ENCODE results near the gene RFTN1.

RFTN1 gene

DNA sequence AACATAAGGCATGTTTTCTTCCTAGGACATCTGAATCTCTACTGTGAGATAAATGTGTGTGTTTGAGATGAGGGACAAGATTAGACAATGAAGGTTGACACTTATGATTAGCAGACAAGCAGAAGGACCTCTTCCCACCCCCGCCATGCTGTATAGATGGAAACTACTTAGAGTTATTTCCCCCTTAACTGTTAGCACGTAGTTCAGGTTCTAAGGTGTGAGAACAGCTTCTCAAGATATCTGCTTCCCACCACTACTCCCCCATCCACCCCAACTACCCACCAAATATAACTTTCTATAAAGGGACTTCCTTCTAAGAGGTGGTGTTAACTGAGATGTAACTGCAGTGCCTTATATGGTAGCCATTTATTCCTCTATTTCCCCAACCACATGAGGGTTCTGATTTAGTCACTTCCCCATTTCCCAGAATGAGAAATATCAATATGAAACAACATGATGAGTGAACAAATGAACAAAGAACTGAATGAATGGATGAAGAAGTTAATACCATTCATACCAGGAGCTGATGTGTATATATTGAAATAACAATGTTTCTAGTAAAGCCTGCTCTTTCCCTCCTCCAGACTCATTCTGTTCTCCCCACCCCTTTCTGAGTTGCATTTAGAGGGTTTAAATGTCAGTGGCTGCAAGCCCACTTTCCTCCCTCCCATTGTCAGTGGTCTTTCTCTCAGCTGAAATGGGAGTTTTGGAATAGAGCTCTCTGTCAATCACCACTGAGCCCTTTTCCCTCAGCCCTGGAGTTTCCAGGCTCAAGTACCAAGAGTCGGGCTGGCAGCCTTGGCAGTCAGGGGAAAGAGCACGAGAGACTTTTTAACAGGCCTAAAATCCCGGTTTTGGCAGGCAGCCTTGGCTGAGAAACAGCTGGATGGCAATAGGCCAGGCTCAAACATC lies 7.7 kb upstream of the RFTN1 start:
- peaks cover 5% of the 10 kb centered on the region for H3K9me3 Mint-ChIP-seq
- H3K27ac Mint-ChIP-seq (ENCODE audit: low read depth) = no peak overlapping the region
- ATAC-seq (replicated peaks; ENCODE audit: extremely low read depth, poor library complexity, severe bottlenecking) (no peak), DNase-seq (ENCODE audit: low spot score in 2 of 2) (no peak)
- peaks cover 56% of the 10 kb centered on the region for H3K4me1 Mint-ChIP-seq
- no peak overlapping the region for H3K4me3 Mint-ChIP-seq
- H3K36me3 Mint-ChIP-seq (ENCODE audit: insufficient read depth) = peaks cover 2% of the 10 kb centered on the region
- H3K27me3 Mint-ChIP-seq = no peaks in the 10 kb centered on the region

DNA sequence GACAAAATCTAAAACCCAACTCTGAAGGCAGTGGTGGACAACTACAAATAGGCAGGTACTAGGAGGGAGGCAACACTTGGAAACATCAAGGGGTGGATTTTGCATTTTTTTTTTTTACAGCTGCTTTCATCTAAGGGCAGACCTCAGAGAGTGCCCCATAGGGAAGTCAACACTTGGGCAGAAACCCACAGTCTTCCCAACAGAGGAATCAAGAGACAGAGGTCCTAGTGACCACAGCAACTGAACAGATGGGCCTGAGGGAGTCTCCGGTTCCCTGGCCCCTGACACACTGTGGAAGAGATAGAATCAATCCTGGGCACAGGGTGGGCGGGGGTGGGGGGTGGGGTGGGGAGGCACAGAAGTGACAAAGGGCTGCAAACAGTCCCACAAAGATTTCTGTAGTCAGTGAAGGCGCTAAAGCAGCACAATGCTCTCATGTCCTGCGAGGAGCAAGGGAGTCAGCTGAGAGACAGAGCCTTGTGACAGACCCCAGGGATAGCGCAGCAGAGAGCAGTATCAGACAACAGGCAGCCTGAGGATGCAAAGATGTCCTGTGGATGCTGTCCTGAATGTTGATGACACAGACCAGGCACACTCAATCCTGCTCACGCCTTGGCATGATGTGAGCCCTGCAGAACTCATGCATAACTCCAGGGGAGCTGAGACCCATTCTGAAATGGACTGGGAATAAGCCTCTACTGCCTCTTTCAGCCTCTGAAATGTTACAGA lies 6.9 kb upstream of the RFTN1 start:
- Mint-ChIP-seq H3K27ac (ENCODE audit: low read depth) (peak overlapping the region; percentile 80), H3K9me3 (peaks cover 5% of the 10 kb centered on the region), H3K27me3 (no peaks in the 10 kb centered on the region), H3K36me3 (ENCODE audit: insufficient read depth) (peaks cover 4% of the 10 kb centered on the region), H3K4me3 (peak overlapping the region; percentile 31), H3K4me1 (peaks cover 64% of the 10 kb centered on the region)
- no peak for DNase-seq (ENCODE audit: low spot score in 2 of 2)
- no peak for ATAC-seq (replicated peaks; ENCODE audit: extremely low read depth, poor library complexity, severe bottlenecking)

DNA sequence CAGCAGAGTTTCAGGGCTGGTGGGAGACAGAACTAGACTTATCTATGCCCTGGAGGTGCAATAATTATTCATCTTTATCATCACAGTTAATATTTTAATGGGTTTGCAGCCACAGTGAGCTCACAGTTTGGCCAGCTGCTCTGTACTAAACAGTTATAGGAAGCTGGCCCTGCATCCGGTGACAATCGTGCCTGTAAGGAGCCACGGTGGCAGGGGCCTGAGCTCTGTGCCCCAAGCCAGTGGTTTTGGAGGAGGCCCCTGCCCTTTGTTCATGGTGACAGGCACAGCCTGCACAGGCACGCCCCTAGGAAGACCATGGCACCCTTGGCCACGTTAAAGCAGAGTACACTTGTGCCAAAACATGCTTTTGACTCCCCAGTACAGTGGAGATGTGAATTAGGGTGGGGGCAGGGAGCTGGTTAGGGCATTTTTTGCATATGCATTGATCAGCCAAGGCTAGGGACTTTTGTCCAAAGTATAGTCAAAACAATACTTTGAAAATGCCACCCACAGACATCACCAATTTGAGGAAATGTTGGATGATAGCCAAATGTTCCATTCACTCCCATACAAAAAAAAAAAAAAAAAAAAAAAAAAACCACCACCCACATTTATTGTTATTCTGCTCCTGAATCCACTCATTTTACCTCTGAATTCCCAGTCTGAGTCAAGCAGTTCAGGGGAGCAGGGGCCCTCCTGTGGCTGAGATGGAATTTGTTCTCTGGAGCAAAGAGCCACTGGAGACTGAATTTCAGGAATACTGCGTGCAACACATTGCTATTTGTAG lies 3.4 kb upstream of the RFTN1 start:
- Mint-ChIP-seq H3K36me3 (ENCODE audit: insufficient read depth) (peaks cover 25% of the 10 kb centered on the region), H3K27me3 (no peaks in the 10 kb centered on the region), H3K27ac (ENCODE audit: low read depth) (peak overlapping the region; percentile 99), H3K4me1 (peaks cover 73% of the 10 kb centered on the region), H3K9me3 (no peaks in the 10 kb centered on the region), H3K4me3 (peak overlapping the region; percentile 97)
- no peak for DNase-seq (ENCODE audit: low spot score in 2 of 2)
- ATAC-seq (replicated peaks; ENCODE audit: extremely low read depth, poor library complexity, severe bottlenecking) = no peak

- Mint-ChIP-seq H3K36me3 (ENCODE audit: insufficient read depth) (peaks cover 24% of the 10 kb centered on the region), H3K4me3 (peak overlapping the region; percentile 97), H3K9me3 (no peaks in the 10 kb centered on the region), H3K27ac (ENCODE audit: low read depth) (peak overlapping the region; percentile 99), H3K4me1 (peaks cover 75% of the 10 kb centered on the region), H3K27me3 (no peaks in the 10 kb centered on the region)
- DNase-seq (ENCODE audit: low spot score in 2 of 2) = no peak
- ATAC-seq (replicated peaks; ENCODE audit: extremely low read depth, poor library complexity, severe bottlenecking) = peak; percentile 6
Observed at GRCh38 chr3:16515885-16516420, 2.5 kb upstream of the RFTN1 start.

- Mint-ChIP-seq H3K4me3 (peak overlapping the region; percentile 97), H3K9me3 (no peaks in the 10 kb centered on the region), H3K27me3 (no peaks in the 10 kb centered on the region), H3K27ac (ENCODE audit: low read depth) (peak overlapping the region; percentile 99), H3K36me3 (ENCODE audit: insufficient read depth) (peaks cover 28% of the 10 kb centered on the region), H3K4me1 (peaks cover 76% of the 10 kb centered on the region)
- DNase-seq (ENCODE audit: low spot score in 2 of 2) (no peak), ATAC-seq (replicated peaks; ENCODE audit: extremely low read depth, poor library complexity, severe bottlenecking) (no peak)
Observed at GRCh38 chr3:16514755-16515353, 1.4 kb upstream of the RFTN1 start.

- Mint-ChIP-seq H3K27ac (ENCODE audit: low read depth) (peak overlapping the region; percentile 99), H3K36me3 (ENCODE audit: insufficient read depth) (peaks cover 28% of the 10 kb centered on the region), H3K9me3 (no peaks in the 10 kb centered on the region), H3K4me3 (peak overlapping the region; percentile 97), H3K4me1 (peaks cover 73% of the 10 kb centered on the region), H3K27me3 (no peaks in the 10 kb centered on the region)
- no peak for ATAC-seq (replicated peaks; ENCODE audit: extremely low read depth, poor library complexity, severe bottlenecking)
- DNase-seq (ENCODE audit: low spot score in 2 of 2) = no peak
Observed at GRCh38 chr3:16514021-16514700, 662 bp upstream of the RFTN1 start.

- DNase-seq (ENCODE audit: low spot score in 2 of 2) (peak; percentile 35 to 46), ATAC-seq (replicated peaks; ENCODE audit: extremely low read depth, poor library complexity, severe bottlenecking) (peak; percentile 39)
- H3K4me1 Mint-ChIP-seq = peaks cover 79% of the 10 kb centered on the region
- H3K27me3 Mint-ChIP-seq = no peaks in the 10 kb centered on the region
- H3K36me3 Mint-ChIP-seq (ENCODE audit: insufficient read depth) = peaks cover 34% of the 10 kb centered on the region
- peak overlapping the region; percentile 97 for H3K4me3 Mint-ChIP-seq
- no peaks in the 10 kb centered on the region for H3K9me3 Mint-ChIP-seq
- H3K27ac Mint-ChIP-seq (ENCODE audit: low read depth) = peak overlapping the region; percentile 99
Observed at GRCh38 chr3:16512435-16513140, 911 bp downstream of the RFTN1 start.

DNA sequence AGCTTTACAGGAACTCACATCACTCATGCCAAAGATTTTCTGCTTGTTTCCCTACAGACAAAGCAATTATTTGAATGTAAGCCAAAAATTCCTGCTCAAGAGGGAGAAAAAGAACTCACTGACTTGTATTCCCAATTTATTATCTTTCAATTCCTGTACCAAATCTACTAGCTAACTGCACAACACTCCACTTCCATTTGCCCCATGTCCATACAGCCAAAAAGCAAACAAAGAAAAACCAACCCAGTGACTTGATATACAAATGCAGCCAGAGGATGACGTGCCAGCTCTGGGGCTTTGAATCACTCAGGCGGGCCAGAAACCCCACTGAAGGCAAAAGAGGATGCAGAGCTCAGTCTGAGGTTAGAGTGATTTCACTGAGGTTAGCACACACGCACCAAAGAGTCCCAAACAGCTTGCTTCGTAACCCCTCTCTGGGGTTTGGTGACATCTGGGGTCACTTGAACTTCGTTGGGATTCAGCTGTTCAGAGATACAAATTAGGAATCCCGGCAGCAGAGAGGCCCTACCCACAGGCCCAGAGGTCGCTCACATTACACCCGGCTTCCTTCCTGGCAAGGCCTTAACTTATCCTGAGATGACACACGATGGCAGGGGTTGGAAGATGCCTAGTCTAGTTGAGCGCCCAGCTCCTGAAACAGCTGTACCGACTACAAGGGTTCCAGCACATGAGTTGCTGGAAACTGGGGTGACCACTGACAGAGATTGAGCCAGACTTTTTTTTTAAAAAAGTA lies 1.6 kb downstream of the RFTN1 start:
- peak; percentile 59 to 84 for DNase-seq (ENCODE audit: low spot score in 2 of 2)
- Mint-ChIP-seq H3K9me3 (no peaks in the 10 kb centered on the region), H3K27ac (ENCODE audit: low read depth) (peak overlapping the region; percentile 99)

GRCh38 chr3:16510620-16511319 lies 2.7 kb downstream of the RFTN1 start:
- Mint-ChIP-seq H3K9me3 (no peaks in the 10 kb centered on the region), H3K27ac (ENCODE audit: low read depth) (peak overlapping the region; percentile 99), H3K27me3 (no peaks in the 10 kb centered on the region), H3K36me3 (ENCODE audit: insufficient read depth) (peaks cover 36% of the 10 kb centered on the region), H3K4me3 (peak overlapping the region; percentile 97), H3K4me1 (peaks cover 77% of the 10 kb centered on the region)
- ATAC-seq (replicated peaks; ENCODE audit: extremely low read depth, poor library complexity, severe bottlenecking) = no peak
- no peak for DNase-seq (ENCODE audit: low spot score in 2 of 2)

More for the DNA sequence above, 1.6 kb downstream of the RFTN1 start:
- peak; percentile 78 for ATAC-seq (replicated peaks; ENCODE audit: extremely low read depth, poor library complexity, severe bottlenecking)
- Mint-ChIP-seq H3K36me3 (ENCODE audit: insufficient read depth) (peaks cover 36% of the 10 kb centered on the region), H3K4me3 (peak overlapping the region; percentile 97), H3K27me3 (no peaks in the 10 kb centered on the region), H3K4me1 (peaks cover 79% of the 10 kb centered on the region)
